ENCODE results near the gene PIK3CD. TPM values are rescaled to one million over a fixed set of nuclear protein-coding genes. Genes with fewer than 3 reads are reported as not detected.

Gene PIK3CD
- total RNA-seq, 1 donor: 14.1 TPM

DNA sequence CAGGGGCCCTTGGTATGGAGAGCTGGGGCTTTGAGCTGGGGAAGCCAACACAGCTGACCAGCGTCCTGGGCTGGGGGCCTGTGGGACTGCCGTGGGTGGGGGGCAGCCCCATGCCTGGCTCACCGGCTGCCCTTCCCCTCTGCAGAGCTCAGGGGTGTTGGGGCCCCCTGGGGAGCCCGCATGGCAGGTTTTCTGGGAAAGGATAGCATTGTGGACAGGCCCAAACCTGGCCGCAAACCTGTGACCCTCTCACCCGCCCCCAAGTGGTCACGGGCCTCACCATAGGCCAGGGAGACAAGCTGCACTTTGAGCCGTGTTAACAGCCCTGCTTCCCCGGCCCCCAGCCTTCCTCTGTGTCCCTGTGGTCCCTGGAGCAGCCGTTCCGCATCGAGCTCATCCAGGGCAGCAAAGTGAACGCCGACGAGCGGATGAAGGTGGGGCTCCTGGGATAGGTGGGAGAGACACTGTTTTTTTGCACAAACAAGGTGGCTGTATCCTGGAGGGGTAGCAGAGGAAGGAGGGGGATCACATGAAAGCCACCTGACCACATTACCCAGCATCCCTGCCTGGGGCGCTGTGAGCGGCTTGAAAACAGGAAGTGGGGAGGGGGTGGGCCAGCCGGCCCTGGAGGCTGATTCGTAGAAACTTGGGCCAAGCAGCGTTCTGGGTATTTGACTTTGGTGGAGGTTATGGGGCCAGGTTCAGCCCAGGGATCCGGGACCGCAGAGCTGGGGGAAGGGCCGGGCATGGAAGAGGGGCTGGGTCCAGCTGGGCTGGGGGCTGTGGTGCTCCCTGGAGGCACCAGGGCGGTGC is 65.9 kb downstream of the PIK3CD start:
- Histone ChIP-seq H3K36me3 (ENCODE audit: insufficient read depth, low read length) (peaks cover 1% of the 10 kb centered on the region), H3K27me3 (ENCODE audit: insufficient read depth, low read length) (no peaks in the 10 kb centered on the region), H4K20me1 (ENCODE audit: insufficient read depth, low read length) (no peaks in the 10 kb centered on the region), H3K27ac (ENCODE audit: low read depth, low read length) (no peak overlapping the region), H3K79me2 (ENCODE audit: insufficient read depth, low read length) (no peaks in the 10 kb centered on the region), H2AFZ (ENCODE audit: low read length) (no peak overlapping the region), H3K4me1 (ENCODE audit: insufficient read depth, low read length) (peaks cover 10% of the 10 kb centered on the region), H3K4me3 (ENCODE audit: insufficient read depth, low read length) (no peak overlapping the region), H3K4me2 (ENCODE audit: insufficient read depth, low read length) (no peak overlapping the region), H3K9me3 (ENCODE audit: low read depth, low read length) (no peaks in the 10 kb centered on the region)
- DNase-seq (ENCODE audit: insufficient read length, low spot score, missing footprints): peak; percentile 69
- TF ChIP-seq, protein P1, sequence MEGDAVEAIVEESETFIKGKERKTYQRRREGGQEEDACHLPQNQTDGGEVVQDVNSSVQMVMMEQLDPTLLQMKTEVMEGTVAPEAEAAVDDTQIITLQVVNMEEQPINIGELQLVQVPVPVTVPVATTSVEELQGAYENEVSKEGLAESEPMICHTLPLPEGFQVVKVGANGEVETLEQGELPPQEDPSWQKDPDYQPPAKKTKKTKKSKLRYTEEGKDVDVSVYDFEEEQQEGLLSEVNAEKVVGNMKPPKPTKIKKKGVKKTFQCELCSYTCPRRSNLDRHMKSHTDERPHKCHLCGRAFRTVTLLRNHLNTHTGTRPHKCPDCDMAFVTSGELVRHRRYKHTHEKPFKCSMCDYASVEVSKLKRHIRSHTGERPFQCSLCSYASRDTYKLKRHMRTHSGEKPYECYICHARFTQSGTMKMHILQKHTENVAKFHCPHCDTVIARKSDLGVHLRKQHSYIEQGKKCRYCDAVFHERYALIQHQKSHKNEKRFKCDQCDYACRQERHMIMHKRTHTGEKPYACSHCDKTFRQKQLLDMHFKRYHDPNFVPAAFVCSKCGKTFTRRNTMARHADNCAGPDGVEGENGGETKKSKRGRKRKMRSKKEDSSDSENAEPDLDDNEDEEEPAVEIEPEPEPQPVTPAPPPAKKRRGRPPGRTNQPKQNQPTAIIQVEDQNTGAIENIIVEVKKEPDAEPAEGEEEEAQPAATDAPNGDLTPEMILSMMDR (IDR thresholded peaks at IDR 0.05; ENCODE audit: extremely low read depth, low read depth, low read length): no peak

DNA sequence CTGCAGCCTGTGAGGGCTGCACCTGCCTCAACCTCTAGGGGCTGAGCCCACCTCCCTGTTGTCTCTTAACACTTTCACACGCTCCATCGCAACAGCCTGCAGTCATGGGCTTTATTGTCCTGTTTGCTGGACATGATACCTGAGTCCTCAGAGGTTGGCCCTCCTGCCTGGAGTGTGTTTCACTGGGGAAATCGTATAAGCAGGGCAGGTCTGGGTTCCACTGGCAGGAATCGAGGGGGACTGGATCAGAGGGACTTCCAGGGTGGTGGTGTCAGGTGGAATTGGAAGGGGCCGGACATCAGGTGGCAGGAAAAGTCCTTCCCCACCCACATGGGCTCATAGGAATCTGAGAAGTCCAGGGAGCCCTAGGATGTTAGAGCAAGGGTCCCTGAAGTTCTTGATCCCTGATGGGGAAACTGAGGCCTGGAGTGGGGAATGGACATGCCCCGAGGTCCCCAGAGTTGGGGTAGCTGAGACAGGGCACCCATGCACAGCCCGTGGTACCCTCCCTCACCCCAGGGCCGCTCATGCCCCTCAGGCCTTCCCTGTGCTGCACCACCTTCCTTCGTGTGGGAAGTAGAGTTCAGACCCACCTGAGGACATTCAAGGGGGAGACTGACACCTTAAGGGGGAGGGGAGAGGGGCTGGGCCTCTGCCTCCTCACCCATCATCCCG is 66.6 kb downstream of the PIK3CD start:
- H2AFZ ChIP-seq (ENCODE audit: low read length): no peak overlapping the region
- no peaks in the 10 kb centered on the region for H3K79me2 ChIP-seq (ENCODE audit: insufficient read depth, low read length)
- peaks cover 9% of the 10 kb centered on the region for H3K36me3 ChIP-seq (ENCODE audit: insufficient read depth, low read length)
- H4K20me1 ChIP-seq (ENCODE audit: insufficient read depth, low read length): no peaks in the 10 kb centered on the region
- H3K4me3 ChIP-seq (ENCODE audit: insufficient read depth, low read length): no peak overlapping the region
- TF ChIP-seq, protein P1 (IDR thresholded peaks at IDR 0.05; ENCODE audit: extremely low read depth, low read depth, low read length): no peak
- peaks cover 10% of the 10 kb centered on the region for H3K4me1 ChIP-seq (ENCODE audit: insufficient read depth, low read length)
- H3K27me3 ChIP-seq (ENCODE audit: insufficient read depth, low read length): no peaks in the 10 kb centered on the region
- peaks cover 3% of the 10 kb centered on the region for H3K9me3 ChIP-seq (ENCODE audit: low read depth, low read length)
- H3K27ac ChIP-seq (ENCODE audit: low read depth, low read length): no peak overlapping the region
- peak; percentile 86 for DNase-seq (ENCODE audit: insufficient read length, low spot score, missing footprints)
- no peak overlapping the region for H3K4me2 ChIP-seq (ENCODE audit: insufficient read depth, low read length)

DNA sequence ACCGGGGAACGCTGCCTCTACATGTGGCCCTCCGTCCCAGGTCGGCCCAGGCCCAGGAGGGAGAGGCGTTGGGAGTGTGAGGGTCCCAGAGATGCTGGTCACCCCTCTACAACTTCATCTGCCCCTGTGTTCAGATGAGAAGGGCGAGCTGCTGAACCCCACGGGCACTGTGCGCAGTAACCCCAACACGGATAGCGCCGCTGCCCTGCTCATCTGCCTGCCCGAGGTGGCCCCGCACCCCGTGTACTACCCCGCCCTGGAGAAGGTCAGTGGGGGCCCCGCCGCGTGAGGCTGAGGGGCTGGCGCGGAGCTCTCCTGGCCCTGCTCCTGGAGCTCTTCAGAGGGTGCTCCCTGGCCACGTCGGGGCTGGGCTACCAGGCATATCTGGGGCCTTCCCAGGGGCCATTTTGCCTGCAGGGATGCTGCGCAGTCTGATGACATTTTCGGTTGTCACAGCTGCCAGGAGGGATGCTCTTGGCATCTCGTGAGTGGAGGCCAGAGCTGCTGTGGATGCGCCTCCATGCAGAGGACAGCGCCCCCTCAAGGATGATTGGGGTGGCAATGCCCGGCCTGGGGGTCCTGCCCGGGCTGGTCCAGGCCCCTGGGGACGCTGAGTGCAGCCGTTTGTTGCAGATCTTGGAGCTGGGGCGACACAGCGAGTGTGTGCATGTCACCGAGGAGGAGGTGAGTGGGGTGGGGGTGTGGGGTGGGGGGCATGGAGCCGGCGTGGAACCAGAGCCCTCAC is 68.6 kb downstream of the PIK3CD start:
- H3K9me3 ChIP-seq (ENCODE audit: low read depth, low read length): peaks cover 9% of the 10 kb centered on the region
- H3K27ac ChIP-seq (ENCODE audit: low read depth, low read length): no peak overlapping the region
- no peak overlapping the region for H2AFZ ChIP-seq (ENCODE audit: low read length)
- no peak overlapping the region for H3K4me3 ChIP-seq (ENCODE audit: insufficient read depth, low read length)
- no peaks in the 10 kb centered on the region for H3K27me3 ChIP-seq (ENCODE audit: insufficient read depth, low read length)
- peaks cover 10% of the 10 kb centered on the region for H3K4me1 ChIP-seq (ENCODE audit: insufficient read depth, low read length)
- TF ChIP-seq, protein P1 (IDR thresholded peaks at IDR 0.05; ENCODE audit: extremely low read depth, low read depth, low read length): no peak
- H4K20me1 ChIP-seq (ENCODE audit: insufficient read depth, low read length): no peaks in the 10 kb centered on the region
- H3K36me3 ChIP-seq (ENCODE audit: insufficient read depth, low read length): peaks cover 18% of the 10 kb centered on the region
- no peak overlapping the region for H3K4me2 ChIP-seq (ENCODE audit: insufficient read depth, low read length)
- DNase-seq (ENCODE audit: insufficient read length, low spot score, missing footprints): peak; percentile 71
- no peaks in the 10 kb centered on the region for H3K79me2 ChIP-seq (ENCODE audit: insufficient read depth, low read length)

All from osteoblast (primary cell).